Measurements from ENCODE around the gene ITGA11.

Gene ITGA11

DNA sequence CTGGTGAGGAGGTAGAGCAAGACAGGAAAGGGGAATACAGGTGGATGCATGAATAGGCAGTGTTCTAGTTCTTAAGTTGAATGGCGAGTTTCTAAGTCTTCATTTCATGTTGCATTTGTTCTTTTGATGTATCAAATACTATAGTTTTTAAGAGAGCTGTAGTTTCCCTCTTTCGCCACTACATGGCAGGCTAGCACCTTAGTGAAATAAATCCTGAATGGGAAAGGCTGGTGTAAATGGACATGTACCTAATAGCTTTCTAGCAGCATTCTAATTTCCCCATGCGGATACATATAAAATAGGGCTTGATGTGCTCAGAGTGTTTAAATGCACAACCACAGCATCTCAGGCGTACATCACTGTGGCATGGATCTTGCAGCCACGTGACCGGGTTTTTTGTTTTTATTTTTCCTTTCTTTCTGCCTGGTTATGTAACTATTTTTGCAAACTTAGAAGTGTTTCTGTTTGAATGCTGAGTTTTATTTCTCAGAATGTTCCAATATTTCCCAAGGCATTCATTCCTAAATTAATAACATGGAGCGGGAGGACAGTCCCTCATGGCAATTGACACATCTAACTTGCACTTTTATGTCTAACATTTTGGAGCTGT lies 178.9 kb downstream of the ITGA11 start:
- DNase-seq: peak; percentile 69

DNA sequence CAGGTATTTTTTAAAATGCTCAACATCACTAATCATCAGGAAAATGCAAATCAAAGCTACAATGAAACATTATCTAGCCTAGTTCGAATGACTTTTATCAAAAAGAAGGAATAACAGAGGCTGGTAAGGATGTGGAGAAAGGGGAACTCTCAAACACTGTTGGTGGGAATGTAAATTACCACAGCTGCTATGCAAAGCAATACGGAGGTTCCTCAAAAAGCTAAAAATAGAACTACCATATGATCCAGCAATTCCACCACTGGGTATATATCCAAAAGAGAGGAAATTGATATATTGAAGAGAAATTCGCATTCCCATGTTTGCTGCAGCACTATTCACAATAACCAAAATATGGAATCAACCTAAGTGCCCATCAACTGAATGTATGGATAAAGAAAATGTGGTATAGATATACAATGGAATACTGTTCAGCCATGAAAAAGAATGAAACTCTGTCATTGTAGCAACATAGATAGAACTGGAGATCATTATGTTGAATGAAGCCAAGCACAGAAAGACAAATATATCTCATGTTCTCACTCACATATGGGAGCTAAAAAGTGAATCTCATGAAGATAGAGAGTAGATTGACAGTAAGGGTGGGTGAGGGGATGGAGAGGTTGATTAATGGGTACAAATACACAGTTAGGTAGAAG lies 182.8 kb downstream of the ITGA11 start:
- DNase-seq: no peak

Data from NCI-H1092 treated with DMSO at 0.1 percent for 48 hours (cell line).